GM12801 (cell line): ENCODE results near the gene ZBTB42.

Experiments
- TF ChIP-seq, protein P1 (sequence below): IDR thresholded peaks from one replicate; pipeline ENCODE4 v1.5.1; 2011; ENCODE audit warnings: control low read depth; ENCODE audit not compliant: insufficient read length; ENCODE audit errors: extremely low read depth

ZBTB42 gene

DNA sequence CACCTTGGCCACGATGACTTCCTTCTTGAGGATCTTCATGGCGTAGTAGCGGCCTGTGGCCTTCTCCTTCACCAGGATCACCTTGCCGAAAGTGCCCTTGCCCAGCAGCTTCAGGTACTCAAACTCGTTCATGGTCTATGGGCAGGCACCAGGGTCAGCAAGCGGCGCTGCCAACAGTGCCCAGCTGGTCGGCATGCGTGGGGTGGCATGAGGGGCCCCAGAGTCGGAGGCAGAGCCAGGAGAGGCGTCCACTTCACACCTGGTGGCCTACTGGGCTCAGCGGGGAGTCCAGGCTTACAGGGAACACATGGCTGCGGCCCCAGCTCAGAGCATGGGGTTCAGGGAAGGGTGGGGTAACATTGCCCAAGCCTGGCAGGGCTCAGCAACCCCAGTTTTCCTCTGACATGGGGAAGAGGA, 25.8 kb upstream of the ZBTB42 start:
- TF ChIP-seq, protein P1, sequence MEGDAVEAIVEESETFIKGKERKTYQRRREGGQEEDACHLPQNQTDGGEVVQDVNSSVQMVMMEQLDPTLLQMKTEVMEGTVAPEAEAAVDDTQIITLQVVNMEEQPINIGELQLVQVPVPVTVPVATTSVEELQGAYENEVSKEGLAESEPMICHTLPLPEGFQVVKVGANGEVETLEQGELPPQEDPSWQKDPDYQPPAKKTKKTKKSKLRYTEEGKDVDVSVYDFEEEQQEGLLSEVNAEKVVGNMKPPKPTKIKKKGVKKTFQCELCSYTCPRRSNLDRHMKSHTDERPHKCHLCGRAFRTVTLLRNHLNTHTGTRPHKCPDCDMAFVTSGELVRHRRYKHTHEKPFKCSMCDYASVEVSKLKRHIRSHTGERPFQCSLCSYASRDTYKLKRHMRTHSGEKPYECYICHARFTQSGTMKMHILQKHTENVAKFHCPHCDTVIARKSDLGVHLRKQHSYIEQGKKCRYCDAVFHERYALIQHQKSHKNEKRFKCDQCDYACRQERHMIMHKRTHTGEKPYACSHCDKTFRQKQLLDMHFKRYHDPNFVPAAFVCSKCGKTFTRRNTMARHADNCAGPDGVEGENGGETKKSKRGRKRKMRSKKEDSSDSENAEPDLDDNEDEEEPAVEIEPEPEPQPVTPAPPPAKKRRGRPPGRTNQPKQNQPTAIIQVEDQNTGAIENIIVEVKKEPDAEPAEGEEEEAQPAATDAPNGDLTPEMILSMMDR = no peak

DNA sequence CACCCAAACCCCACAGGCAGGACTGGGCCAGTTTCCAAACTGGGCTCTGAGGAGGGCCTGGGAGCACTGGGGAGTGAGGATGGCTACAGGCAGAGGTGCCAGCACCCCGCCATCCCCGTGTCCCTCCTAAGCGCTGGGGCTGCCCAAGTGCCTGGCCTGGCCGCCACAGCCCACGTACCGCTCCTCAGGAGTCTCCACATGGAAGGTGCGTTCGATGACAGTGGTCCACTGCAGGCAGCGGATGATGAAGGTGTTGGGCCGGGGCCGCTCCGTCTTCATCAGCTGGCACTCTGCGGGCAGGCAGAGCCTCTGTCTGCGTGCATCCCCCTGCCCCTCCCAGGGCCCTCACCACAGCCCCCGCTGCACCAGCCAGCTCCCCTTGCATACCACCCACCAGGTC, 24.4 kb upstream of the ZBTB42 start:
- TF ChIP-seq, protein P1 = no peak

DNA sequence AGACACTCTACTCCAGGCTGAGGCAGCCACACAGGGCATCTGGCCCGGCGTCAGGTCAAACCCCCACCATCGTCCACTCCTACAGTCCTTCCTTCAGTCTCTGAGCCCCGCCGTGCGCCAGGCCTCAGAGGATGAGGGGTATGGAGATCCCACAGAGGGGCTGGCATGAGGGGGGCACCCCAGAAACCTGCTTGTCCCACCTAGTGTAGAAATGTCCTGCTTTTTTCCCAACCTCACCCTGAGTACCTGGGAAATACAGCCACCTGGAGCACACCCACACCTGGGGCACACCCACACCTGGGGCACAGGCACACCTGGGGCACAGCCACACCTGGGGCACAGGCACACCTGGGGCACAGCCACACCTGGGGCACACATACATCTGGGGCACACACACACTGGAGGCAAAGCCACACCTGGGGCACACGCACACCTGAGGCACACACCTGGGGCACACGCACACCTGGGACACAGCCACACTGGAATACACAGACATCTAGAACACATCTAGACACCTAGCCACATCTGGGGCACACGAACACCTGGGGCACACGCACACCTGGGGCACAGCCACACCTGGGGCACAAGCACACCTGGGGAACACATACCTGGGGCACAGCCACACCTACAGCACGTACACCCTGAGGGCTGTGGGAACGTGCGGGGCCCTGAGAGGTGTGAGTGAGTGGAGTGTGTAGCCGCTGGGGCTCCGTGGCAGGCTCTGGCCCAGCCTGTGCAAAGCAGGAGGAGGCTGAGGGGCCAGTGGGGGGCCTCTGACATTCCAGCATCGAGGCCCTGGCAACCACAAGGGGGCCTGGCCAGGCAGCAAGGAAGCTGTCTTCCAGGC, 23.7 kb upstream of the ZBTB42 start:
- TF ChIP-seq, protein P1 = no peak

DNA sequence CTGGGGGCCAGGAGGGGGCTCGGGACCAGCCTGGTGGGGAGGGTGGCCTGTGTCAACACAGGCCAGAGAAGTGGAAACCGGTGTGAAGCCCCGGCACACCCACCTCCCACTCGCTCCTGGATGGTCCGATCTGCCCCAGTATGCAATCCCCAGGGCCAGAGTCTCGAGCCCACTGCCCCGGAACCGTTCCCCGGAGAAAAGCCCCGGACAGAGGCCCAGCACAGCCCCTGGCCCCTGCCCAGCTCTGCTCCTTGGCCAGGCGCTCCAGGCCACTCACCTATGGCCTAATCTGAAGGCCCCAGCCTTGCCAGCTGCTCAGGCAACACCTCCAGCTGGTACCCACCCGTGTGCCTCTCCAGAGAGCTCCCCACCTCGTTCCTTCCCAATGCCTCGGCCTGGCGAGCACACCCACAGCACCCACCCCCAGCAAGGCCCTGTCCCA, 23.1 kb upstream of the ZBTB42 start:
- TF ChIP-seq, protein P1 = no peak

DNA sequence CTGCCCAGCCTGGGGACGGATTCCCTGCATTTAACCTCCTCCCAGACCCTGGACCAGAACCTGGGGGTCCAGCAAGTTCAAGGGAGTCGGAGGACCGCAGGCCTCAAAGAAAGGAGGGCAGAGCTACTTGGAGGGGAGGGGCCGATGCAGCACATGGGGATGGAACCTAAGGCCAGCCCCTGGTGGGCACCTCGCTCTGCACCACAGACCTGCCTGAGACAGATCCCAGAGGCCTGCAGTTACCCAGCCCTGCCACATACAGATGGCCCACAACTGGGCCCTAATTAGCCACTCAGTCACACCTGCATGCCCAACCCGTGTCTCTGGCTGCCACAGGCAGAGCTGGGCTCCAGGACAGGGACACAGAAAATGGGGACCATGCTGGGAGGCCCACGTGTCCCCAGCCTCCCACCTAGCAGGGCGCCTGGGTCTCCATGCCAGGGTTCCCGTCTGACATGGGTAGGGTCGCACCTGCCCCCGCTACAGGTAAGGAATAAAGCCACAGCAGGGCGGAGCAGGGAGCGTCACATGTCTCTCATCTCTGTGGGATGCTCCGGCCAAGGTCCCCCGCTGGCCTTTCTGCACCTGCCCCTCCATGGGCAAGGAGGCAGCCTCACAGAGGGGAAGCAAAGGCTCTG, 22.1 kb upstream of the ZBTB42 start:
- TF ChIP-seq, protein P1 = no peak

DNA sequence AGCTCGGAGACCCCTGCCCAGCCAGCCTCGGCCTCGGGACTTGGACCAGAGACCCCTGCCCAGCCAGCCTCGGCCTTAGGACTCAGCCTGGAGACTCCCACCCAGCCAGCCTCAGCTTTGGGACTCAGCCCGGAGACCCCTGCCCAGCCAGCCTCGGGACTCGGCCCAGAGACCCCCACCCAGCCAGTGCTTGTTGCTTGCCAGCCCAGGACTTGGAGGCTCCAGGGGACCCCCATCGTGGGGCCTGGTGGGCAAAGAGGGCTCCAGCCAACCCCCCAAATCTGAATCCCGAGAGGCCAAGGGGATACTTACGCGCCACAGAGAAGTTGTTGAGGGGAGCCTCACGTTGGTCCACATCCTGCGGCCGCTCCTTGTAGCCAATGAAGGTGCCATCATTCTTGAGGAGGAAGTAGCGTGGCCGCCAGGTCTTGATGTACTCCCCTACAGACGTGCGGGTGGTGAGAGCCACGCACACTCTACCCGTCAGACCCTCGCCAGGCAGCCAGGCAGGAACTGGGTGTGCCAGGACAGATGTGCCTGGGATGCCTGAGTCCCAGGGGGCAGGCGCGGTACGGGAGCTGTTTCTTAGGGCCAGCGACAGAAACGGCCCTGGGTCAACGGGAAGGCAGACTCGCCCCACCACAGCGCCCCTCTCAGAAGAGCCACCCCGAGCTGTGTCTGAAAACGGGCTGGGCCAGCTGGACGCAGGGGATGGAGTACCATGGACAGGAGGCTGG, 21.0 kb upstream of the ZBTB42 start:
- TF ChIP-seq, protein P1 = no peak

DNA sequence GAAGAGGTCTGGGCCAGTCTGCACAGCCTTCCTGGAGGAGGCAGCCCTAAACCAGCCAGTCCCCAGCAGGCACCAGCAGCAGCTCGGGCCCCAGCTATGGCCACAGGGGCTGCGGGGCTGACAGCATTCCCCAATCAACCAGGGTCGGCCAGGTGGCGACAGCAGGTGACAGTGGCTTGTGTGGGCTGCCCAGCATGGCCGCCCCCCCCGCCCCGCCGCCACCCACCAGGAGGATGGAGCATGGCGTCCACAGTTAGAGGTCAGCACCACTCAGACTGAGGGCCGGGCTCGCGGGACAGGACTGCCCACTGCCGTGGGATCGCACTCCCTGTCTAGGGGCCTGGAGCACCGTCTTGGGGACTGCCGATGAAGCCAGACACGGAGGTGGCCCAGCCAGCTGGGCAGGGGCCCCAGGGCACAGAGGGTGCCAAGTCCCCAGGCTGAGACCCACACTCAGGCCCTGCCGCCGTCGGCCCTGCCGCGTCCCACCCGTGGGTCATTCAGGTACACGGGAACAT, 20.3 kb upstream of the ZBTB42 start:
- TF ChIP-seq, protein P1 = no peak
